HT-29 (cell line): ENCODE results near the gene SLC12A9. TPM values are rescaled to one million over a fixed set of nuclear protein-coding genes. Genes with fewer than 3 reads are reported as not detected.

Source experiments
- DNase-seq: peaks from one replicate; pipeline ENCODE4 v3.0.0-alpha.2; 2015; ENCODE audit warnings: low spot score
- total RNA-seq: library from RNA; depleted of rRNA; stranded (reverse); fragments of >200 nt; shearing (Covaris generic); gene quantifications from 2 replicates; pipeline ENCODE4 v1.2.3, GENCODE V29; 2014

Gene SLC12A9
- total RNA-seq, 1 experiment from 2014 or later, result 85.6 TPM

DNA sequence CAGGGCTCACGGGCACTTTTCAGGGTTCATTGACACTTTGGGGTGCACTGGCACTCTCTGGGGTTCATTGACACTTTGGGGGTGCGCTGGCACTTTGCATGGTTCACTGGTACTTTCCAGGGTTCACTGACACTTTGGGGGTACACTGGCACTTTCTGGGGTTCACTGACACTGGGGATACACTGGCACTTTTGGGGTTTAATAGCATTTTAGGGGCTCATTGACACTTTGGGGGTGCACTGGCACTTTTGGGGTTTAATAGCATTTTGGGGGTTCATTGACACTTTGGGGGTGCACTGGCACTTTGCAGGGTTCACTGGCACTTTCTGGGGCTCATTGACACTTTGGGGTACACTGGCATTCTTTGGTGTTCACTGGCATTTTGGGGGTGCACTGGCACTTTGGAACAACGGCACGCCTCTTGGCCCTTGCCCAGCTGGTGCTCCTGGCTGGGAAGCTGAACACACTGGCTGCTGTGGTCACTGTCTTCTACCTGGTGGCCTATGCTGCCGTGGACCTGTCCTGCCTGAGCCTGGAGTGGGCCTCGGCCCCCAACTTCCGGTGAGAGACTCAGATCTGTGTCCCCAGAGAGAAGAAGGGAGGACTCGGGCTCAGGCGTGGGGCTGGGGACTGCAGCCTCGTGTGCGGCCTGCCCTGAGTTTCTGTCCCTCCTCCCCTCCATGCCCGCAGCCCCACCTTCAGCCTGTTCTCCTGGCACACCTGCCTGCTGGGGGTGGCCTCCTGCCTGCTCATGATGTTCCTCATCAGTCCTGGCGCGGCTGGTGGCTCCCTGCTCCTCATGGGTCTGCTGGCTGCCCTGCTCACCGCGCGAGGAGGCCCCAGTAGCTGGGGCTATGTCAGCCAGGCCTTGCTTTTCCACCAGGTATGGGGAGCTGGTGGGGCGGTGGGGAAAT, 8.4 kb downstream of the SLC12A9 start:
- DNase-seq, result no peak

DNA sequence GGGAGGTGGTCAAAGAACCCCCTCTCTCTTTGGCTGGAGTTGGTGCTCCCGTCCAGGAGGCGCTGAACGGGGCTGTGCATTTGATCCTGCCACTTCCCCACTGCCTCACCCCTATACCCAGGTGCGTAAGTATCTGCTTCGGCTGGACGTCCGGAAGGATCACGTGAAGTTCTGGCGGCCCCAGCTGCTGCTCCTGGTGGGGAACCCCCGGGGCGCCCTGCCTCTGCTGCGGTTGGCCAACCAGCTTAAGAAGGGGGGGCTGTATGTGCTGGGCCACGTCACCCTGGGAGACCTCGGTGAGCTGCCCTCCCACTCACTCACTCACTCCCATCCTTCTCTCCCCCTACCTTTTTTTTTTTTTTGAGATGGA, 9.1 kb downstream of the SLC12A9 start:
- no peak for DNase-seq

DNA sequence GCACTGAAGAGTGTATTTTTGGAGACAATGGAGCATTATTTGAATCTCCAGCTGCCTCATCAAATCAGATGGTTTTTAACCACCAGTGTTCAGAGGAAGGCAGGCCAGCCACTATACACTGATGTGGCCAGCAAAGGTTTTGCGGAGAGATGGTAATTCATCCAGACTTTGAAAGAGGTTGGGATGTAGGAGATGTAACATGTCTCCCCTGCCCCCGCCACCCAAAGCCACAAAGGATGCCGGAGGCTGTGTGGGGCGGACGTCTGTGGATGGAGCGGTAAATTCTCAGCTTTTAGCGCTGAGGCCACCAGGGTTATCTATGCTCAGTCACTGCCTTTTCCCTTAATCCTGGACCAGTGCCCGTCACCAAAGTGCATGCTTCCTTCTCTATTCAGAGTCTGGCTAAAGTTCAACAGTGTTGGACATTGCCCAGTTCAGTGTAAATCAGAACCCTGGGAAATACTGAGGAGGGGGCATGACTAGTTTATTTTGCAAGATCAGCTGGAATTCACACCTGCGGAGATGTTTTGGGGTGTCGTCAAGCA, 11.0 kb downstream of the SLC12A9 start:
- DNase-seq, result no peak

DNA sequence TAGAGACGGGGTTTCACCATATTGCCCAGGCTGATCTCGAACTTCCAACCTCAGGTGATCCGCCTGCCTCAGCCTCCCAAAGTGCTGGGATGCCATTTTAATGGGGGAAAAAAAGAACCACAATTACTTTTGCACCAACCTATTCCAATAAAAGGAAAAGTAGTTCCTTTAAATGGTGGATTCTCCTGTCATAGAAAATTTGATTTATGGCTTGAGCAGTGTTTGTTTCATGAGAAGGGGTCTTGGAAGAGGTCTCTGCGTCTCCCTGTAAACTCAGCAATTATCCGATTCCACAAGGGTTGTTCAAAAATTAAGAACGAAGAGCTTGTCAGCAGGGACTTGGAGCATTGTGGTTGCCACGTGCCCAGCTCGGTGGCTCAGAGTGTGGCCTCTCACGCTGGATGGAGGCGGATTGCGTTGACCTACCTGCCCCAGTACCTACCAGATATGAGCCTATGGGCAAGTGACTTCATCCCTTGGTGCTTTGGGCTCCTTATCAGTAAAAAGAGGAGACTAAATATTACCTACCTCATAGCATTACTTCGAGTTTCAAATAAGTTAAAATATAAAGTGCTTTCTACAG, 11.8 kb downstream of the SLC12A9 start:
- no peak for DNase-seq

DNA sequence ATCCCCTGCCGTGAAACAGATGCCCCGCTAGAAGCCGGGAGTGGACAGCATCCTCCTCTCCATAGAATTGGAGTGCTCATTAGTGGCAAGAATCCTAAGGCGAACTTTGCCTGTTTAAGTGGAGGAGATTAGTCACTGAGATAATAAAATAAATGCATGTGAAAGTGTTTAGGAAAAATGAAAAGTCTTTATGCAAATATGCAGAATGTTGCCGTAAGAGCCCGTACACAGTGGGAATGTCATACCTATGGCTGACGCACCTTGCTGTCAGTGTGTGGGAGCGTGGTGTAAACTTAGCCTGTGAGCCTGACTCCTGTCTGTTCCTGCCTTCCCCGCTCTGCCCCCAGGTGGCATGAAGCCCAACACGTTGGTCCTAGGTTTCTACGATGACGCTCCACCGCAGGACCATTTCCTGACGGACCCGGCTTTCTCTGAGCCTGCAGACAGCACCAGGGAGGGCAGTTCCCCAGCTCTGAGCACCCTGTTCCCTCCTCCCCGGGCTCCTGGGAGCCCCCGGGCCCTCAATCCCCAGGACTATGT, 12.9 kb downstream of the SLC12A9 start:
- peak; percentile 91 for DNase-seq

DNA sequence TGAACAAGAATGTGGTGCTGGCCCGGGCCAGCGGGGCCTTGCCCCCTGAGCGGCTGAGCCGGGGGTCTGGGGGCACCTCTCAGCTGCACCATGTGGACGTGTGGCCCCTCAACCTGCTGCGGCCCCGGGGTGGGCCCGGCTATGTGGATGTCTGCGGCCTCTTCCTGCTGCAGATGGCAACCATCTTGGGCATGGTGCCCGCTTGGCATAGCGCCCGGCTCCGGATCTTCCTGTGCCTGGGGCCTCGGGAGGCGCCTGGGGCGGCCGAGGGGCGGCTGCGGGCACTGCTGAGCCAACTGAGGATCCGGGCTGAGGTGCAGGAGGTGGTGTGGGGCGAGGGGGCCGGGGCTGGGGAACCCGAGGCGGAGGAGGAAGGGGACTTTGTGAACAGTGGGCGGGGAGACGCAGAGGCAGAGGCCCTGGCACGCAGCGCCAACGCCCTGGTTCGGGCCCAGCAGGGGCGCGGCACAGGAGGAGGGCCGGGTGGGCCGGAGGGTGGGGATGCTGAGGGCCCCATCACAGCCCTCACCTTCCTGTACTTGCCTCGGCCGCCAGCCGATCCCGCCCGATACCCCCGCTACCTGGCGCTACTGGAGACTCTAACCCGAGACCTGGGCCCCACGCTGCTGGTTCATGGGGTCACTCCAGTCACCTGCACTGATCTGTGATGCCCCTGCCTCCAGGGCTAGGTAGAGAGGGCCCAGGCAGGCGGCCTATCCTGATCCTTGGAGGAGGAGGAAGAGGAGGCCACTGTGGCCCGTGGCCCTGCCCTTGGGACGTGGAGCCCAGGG, 13.6 kb downstream of the SLC12A9 start:
- peak; percentile 92 for DNase-seq

DNA sequence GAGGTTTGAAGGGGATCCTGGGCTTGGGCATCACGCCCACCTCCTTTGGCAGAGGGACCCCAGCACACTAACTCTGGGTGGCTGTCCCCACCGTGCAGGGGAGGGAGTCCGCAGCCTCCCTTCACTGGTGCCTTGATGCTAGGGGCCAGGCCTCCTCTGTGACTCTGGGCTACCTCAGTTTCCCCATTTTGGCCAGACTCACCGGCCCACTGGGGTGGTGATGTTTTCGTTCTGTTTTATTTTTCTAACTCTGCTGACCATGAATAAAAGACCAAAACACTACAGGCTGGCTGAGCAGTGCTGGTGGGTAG, 14.2 kb downstream of the SLC12A9 start:
- no peak for DNase-seq

DNA sequence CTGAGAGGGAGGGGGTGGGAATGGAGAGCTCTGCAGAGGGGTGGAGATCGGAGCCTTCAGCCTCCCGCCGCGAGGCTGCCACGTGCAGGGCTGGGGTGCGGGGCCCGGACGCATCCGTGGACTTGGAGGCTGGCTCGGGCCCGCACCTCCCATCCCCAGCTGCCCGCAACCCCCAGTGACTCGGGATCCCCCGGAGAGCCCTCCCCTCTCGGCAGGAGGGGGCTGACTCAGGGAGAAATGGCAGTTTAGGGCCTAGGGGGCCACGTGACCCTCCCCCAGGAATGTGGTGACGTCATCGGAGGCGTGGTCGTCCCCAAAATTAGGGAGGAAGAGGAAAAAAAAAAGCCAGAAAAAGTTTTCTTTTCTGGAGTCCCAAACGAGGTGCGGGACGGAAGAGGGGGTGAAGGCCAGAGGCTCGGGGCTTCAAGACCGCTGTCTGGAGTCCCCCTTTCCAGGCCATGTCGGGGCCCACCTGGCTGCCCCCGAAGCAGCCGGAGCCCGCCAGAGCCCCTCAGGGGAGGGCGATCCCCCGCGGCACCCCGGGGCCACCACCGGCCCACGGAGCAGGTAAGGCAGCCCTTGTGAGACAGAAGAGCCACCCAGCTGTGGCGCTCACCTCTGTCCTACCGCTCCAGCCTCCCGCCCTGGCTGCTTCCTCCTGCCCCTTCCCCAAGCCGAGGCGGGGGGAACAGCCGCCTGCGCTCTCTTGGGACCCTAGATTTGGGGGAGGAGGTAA, 14.7 kb downstream of the SLC12A9 start, which contains the start of gene TRIP6:
Gene TRIP6, plus strand, starts transcription at position 348 of the 736 bp plus-strand sequence. Its CDS starts 111 bp downstream, at position 459.
- DNase-seq, result peak; percentile 68

DNA sequence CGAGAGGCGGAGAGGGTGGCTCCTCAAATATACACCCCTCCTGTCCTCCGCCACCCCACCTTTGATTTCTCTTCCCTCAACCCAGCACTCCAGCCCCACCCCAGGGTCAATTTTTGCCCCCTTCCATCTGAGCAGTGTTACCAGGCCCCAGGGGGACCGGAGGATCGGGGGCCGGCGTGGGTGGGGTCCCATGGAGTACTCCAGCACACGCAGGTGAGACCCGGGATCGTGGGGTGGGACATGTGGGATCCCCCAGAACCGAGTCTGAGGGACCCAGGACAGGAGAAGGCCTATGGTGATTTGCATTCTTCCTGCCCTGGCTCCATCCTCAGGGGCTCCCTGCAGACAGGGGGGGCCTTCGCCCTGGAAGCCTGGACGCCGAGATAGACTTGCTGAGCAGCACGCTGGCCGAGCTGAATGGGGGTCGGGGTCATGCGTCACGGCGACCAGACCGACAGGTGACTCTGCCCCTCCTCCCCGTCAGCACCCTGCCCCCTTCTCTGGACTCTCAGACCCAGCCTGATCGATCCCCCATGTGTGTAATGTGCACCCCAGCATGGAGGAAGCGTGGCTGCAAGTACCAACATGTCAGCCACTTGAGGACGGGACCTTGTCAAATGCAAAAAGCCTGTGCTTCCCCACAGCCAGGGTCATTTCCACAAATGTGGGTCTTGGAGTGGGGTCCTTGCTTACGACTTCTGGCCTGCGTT, 15.4 kb downstream of the SLC12A9 start:
- DNase-seq, result no peak

DNA sequence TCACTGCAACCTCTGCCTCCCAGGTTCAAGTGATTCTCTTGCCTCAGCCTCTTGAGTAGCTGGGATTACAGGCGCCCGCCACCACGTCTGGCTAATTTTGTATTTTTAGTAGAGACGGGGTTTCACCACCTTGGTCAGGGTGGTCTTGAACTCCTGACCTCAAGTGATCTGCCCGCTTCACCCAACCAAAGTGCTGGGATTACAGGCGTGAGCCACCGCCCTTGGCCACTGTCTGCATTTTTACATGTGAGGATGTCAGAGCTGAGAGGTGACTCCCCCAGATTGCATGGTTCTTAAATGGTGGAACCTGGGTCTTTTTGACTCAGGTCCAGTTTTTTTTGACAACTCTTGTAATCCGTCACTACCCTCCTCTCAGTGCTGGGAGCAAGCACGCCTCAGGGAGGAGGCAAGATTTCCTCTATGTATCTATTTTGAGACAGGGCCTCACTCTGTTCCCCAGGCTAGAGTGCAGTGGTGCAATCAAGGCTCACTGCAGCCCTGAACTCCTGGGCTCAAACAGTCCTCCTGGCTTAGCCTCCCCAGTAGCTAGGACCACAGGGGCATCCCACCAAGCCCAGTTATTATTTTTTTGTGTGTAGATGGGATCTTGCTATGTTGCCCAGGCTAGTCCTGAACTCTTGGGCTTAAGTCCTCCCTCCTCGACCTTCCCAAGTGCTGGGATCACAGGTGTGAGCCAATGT, 21.2 kb downstream of the SLC12A9 start:
- DNase-seq, result no peak

DNA sequence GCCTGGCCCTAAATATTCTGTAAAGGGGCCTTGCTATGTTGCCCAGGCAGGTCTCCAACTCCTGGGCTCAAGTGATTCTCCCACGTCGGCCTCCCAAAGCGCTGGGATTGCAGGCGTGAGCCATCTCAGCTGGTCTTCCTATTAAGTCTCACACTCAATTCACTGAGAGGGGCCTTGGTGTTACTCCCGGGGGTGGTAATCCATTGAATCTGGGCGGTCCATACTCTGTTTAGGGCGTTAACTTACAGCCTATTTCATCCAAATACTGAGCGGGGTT, 21.7 kb downstream of the SLC12A9 start:
- no peak for DNase-seq

DNA sequence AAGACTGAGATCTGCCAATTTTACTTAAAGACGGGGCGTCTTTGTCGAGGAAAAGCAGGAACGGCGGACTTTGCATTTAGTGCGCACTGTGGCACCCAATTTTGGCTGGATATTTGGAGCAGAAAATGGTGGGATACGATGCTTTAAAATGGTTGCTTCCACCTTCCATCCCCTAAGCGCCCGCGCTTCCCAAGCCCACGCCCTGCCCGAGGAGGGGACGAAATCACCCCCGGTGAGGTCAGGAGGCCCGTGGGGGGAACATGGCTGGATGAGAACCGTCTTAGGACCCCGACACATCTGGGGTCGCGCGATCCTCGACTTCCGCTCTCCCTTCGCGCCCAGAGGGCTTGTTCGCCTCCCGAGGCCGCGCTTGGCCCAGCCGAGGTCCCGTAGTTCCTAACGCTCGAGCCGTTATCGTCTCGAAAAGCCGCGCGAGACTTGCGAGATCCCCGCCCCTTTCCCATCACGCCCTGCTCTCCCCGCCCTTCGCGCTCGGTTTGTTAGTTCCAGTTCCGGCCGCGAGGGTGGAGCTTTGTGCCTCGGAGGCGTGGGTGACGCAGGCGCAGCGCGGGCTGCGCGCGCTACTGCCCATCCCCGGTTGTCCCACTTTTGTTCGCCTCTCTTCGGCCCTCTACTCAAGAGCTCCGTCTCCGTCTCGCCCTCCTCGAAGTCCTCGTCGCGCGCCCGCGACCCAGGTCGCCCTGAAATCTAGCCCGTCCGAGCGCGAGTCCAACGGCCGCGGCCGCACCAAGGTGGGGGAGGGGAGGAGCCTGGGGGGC, 22.3 kb downstream of the SLC12A9 start, which contains the start of gene SRRT:
Gene SRRT, plus strand, starts transcription at position 527 of the 779 bp plus-strand sequence. CDS start 488 bp downstream, outside the sequence.
- DNase-seq, result peak; percentile 99

DNA sequence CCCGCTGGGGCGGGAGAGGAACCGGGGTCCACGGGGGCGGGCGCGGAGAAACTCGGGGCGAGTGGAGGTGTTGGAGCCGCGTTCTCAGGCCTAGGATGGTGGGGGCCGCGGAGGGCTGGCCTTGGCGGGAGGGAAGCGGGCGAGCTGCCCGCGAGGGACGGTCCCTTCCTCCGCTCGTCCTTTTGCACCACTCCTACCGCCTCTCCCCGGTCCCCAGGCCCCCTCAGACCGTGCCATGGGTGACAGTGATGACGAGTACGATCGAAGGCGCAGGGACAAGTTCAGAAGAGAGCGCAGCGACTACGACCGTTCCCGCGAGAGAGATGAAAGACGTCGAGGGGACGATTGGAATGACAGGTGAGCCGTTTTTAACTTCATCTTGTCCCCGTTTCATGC, 22.8 kb downstream of the SLC12A9 start:
- DNase-seq, result peak; percentile 55

DNA sequence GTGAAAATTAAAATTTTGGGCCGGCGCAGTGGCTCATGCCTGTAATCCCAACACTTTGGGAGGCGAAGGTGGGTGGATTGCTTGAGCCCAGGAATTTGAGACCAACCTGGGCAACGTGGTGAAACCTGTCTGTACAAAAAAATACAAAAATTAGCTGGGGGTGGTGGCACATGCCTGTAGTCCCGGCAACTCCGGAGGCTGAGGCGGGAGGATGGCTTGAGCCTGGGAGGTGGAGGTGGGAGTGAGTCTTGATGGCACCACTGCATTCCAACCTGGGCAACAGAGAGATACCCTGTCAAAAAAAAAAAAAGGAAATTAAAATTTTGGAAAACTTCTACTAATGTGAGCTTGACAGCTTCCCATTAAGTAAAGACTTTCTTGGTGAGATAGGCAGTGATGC, 25.5 kb downstream of the SLC12A9 start:
- no peak for DNase-seq

DNA sequence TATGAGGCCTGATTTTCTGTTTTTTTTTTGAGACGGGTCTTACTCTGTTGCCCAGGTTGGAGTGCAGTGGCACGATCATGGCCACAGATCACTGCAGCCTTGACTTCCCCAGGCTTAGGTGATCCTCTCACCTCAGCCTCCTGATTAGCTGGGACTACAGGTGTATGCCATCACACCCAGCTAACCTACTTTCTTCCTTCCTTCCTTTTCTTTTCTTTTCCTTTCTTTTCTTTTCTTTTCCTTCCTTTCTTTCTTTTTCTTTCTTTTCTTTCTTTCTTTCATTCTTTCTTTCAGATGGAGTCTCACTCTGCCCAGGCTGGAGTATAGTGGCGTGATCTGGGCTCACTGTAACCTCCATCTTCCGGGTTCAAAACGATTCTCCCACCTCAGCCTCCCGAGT, 26.2 kb downstream of the SLC12A9 start:
- DNase-seq, result no peak

DNA sequence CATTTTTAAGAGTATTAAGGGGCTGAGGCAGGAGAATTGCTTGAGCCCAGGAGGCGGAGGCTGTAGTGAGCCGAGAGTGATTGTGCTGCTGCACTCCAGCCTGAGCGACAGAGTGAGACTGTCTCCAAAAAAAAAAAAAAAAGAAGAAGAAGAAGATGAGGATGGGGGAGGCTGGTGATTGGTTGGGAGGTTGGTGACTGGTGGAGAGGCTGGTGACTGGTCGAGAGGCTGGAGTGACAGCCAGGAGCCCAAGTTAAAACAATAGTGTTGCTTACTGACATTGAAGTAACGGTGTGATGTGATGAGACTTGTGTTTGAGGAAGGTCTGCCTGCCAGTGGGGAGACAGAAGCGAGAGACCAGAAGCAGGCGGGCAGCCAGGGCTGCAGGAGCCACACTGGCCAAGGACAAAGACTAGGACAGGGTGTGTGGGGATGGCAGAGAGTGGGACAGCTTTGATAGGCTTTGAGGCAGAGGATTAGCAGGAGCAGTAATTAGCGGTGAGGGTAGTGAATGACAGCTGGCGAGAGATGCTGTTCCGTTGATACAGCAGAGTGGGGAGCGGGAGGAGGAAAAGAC, 27.3 kb downstream of the SLC12A9 start:
- no peak for DNase-seq

DNA sequence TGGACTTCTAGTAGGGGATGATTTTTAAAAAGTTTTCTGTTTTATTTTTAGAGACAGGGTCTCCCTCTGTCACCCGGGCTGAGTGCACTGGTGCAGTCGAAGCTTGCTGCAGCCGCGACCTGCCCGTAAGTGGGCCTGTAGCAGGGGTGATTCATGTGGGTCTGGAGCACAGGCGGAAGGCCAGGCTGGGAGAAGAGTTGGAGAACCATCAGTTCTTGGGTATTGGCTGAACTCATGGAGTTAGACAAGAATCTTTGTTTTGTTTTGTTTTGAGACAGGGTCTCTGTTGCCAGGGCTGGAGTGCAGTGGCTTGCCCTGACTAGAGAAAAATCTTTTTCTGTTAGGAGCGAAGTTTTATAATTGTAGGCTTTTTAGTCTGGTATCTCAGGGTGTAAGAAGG, 28.1 kb downstream of the SLC12A9 start:
- DNase-seq, result no peak

DNA sequence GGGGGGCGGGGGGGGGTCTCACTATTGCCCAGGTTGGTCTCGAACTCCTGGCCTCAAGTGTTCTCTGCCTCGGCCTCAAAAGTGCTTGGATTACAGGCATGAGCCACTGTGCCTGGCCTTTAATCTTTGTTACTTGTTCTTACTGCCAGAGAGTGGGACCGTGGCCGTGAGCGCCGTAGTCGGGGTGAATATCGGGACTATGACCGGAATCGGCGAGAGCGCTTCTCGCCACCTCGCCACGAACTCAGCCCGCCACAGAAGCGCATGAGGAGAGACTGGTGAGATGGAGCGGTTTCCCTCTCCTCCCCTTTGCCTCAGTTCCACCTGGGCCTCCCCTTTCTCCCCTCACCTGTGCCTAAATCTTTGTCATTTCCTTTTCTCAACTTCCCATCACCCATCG, 28.6 kb downstream of the SLC12A9 start:
- DNase-seq, result no peak

DNA sequence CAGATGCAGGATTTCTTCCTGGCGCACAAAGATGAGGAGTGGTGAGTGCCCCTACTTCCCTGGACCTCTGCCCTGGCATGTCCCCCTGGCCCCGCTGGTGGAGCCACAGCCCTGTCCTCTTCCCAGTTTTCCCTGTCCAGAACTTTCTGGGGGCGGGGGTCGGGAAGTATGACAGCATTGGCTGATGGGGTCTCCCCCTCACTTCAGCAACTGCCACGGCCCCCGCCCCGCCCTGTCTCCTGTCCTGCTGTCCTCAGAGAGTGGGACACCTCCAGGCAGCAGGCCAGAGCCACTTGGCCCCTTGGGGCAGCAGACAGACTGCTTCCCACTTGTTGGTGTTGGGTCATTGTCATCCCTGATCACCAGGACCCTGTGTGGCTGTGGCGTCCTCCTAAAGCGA, 29.7 kb downstream of the SLC12A9 start:
- no peak for DNase-seq
